Measurements from ENCODE around the gene ACTL7A.

The ACTL7A gene

DNA sequence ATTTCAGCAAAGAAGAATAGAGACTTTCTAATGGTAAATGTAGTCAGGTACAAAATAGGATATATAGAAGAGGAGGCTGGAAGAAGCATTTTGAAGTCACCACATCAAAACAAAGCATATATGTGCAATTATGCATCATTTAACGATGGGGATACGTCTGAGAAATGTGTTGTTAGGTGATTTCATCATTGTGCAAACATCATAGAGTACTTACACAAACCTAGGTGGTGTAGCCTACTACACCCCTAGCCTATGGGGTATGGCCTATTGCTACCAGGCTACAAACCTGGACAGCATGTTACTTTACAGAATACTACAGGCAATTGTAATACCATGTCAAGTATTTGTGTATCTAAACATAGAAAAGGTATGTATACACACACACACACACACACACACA lies 43.4 kb downstream of the ACTL7A start:
- no peaks in the 10 kb centered on the region for H3K9me3 ChIP-seq (ENCODE audit: low read length)
- H3K9me2 ChIP-seq (ENCODE audit: low read depth, low read length): no peaks in the 10 kb centered on the region
- no peaks in the 10 kb centered on the region for H3K4me1 ChIP-seq (ENCODE audit: insufficient read depth, low read length, severe bottlenecking)
- no peaks in the 10 kb centered on the region for H3K79me2 ChIP-seq (ENCODE audit: insufficient read depth, low read length)
- no peak overlapping the region for H2AFZ ChIP-seq (ENCODE audit: low read length)
- TF ChIP-seq EZH2 (IDR thresholded peaks at IDR 0.05; ENCODE audit: borderline replicate concordance, low read length): no peak
- TF ChIP-seq CTCF (IDR thresholded peaks at IDR 0.05; ENCODE audit: low read length): no peak
- H3K4me2 ChIP-seq (ENCODE audit: low read length): no peak overlapping the region
- H3K27me3 ChIP-seq (ENCODE audit: insufficient read depth, low read length): no peaks in the 10 kb centered on the region
- H3K36me3 ChIP-seq (ENCODE audit: insufficient read depth, low read length): peaks cover 93% of the 10 kb centered on the region
- H4K20me1 ChIP-seq (ENCODE audit: insufficient read depth, low read length): no peaks in the 10 kb centered on the region
- H3K27ac ChIP-seq (ENCODE audit: low read depth, low read length, poor library complexity, severe bottlenecking): no peak overlapping the region
- H3F3A ChIP-seq (ENCODE audit: insufficient read depth, low read length): no peaks in the 10 kb centered on the region
- H3K4me3 ChIP-seq (ENCODE audit: low read depth, low read length, poor library complexity, severe bottlenecking): no peak overlapping the region
- H3K9ac ChIP-seq (ENCODE audit: low read length): no peak overlapping the region

DNA sequence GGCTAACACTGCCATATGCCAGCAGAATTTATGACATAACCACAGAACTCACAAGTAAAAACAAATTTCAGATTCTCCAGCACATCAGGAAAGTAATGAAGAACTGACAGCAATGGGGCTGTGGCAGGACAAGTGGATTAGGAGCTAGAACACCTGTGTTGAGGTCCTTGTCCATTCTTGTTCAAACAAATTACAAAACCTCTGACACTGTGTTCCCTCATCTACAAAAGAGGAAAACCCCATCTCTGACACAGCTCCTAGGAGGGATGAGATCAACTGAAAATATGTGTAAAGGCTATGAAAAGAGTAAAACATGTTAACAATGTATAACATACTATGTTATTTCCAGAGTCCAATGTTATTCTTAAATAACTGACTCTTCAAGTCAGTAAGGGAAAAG lies 48.3 kb downstream of the ACTL7A start:
- Histone ChIP-seq H3K9ac (ENCODE audit: low read length) (no peak overlapping the region), H4K20me1 (ENCODE audit: insufficient read depth, low read length) (no peaks in the 10 kb centered on the region), H3K4me1 (ENCODE audit: insufficient read depth, low read length, severe bottlenecking) (no peaks in the 10 kb centered on the region), H3K27ac (ENCODE audit: low read depth, low read length, poor library complexity, severe bottlenecking) (no peak overlapping the region), H3K9me3 (ENCODE audit: low read length) (no peaks in the 10 kb centered on the region), H3K9me2 (ENCODE audit: low read depth, low read length) (no peaks in the 10 kb centered on the region), H2AFZ (ENCODE audit: low read length) (no peak overlapping the region), H3F3A (ENCODE audit: insufficient read depth, low read length) (no peaks in the 10 kb centered on the region), H3K4me3 (ENCODE audit: low read depth, low read length, poor library complexity, severe bottlenecking) (no peak overlapping the region), H3K79me2 (ENCODE audit: insufficient read depth, low read length) (no peaks in the 10 kb centered on the region), H3K27me3 (ENCODE audit: insufficient read depth, low read length) (no peaks in the 10 kb centered on the region), H3K4me2 (ENCODE audit: low read length) (no peak overlapping the region), H3K36me3 (ENCODE audit: insufficient read depth, low read length) (peaks cover 83% of the 10 kb centered on the region)
- TF ChIP-seq EZH2 (IDR thresholded peaks at IDR 0.05; ENCODE audit: borderline replicate concordance, low read length) (no peak), CTCF (IDR thresholded peaks at IDR 0.05; ENCODE audit: low read length) (no peak)

- Histone ChIP-seq H3K27ac (ENCODE audit: low read depth, low read length, poor library complexity, severe bottlenecking) (no peak overlapping the region), H3F3A (ENCODE audit: insufficient read depth, low read length) (no peaks in the 10 kb centered on the region), H2AFZ (ENCODE audit: low read length) (no peak overlapping the region), H3K4me3 (ENCODE audit: low read depth, low read length, poor library complexity, severe bottlenecking) (no peak overlapping the region), H3K9me3 (ENCODE audit: low read length) (no peaks in the 10 kb centered on the region), H3K36me3 (ENCODE audit: insufficient read depth, low read length) (peaks cover 82% of the 10 kb centered on the region), H3K9ac (ENCODE audit: low read length) (no peak overlapping the region), H3K79me2 (ENCODE audit: insufficient read depth, low read length) (no peaks in the 10 kb centered on the region), H3K9me2 (ENCODE audit: low read depth, low read length) (no peaks in the 10 kb centered on the region), H4K20me1 (ENCODE audit: insufficient read depth, low read length) (no peaks in the 10 kb centered on the region), H3K4me2 (ENCODE audit: low read length) (no peak overlapping the region), H3K27me3 (ENCODE audit: insufficient read depth, low read length) (no peaks in the 10 kb centered on the region), H3K4me1 (ENCODE audit: insufficient read depth, low read length, severe bottlenecking) (no peaks in the 10 kb centered on the region)
- TF ChIP-seq EZH2 (IDR thresholded peaks at IDR 0.05; ENCODE audit: borderline replicate concordance, low read length) (no peak), CTCF (IDR thresholded peaks at IDR 0.05; ENCODE audit: low read length) (no peak)
Measured at GRCh38 chr9:108910914-108911313, 48.8 kb downstream of the ACTL7A start.
